H1 (cell line): ENCODE data around the gene SYMPK. TPM values are rescaled to one million over a fixed set of nuclear protein-coding genes. Genes with fewer than 3 reads are reported as not detected.

Experiments
- CTCF ChIA-PET: fragments of 300-600 bp; sonication (Branson Sonifier 250); formaldehyde crosslinking; loops from one replicate; lab custom pipeline; 2021; ENCODE audit not compliant: partially characterized antibody; lab: Charles Lee
- POLR2A ChIA-PET: fragments of 300-600 bp; sonication (Branson Sonifier 250); formaldehyde crosslinking; loops from one replicate; lab custom pipeline; 2021; ENCODE audit warnings: inconsistent platforms; ENCODE audit not compliant: partially characterized antibody; lab: Charles Lee
- DNase-seq, 2 experiments: peaks; one replicate each; pipeline versions ENCODE4 v3.0.0 to v3.0.0-alpha.2; 2010 to 2022; ENCODE audit warnings: low spot score in 2 of 2, low read depth in 1 of 2, mixed read lengths in 1 of 2
- FAIRE-seq: peaks from 2 replicates; lab custom pipeline; 2011; peaks lifted over from hg19 to GRCh38; lab: Jason Lieb, UNC
- H2AFZ ChIP-seq: 2 replicates; pipeline ENCODE4 v1.8.1; 2012; ENCODE audit warnings: low read length, inconsistent platforms
- H2AK5ac ChIP-seq: 2 replicates; pipeline ENCODE4 v1.6.1; 2013; ENCODE audit warnings: low read depth, low read length
- H2BK120ac ChIP-seq: replicated peaks from 2 replicates; pipeline ENCODE3; 2013; ENCODE audit warnings: low read depth, low read length, inconsistent platforms
- H2BK12ac ChIP-seq: 2 replicates; pipeline ENCODE4 v1.6.1; 2013; ENCODE audit warnings: low read depth, low read length
- H2BK15ac ChIP-seq: 2 replicates; pipeline ENCODE4 v1.6.1; 2013; ENCODE audit warnings: low read length
- H2BK20ac ChIP-seq: 2 replicates; pipeline ENCODE4 v1.6.1; 2013; ENCODE audit warnings: low read length
- H2BK5ac ChIP-seq: 2 replicates; pipeline ENCODE4 v1.6.1; 2013; ENCODE audit warnings: low read depth, low read length
- H3K14ac ChIP-seq: 2 replicates; pipeline ENCODE4 v1.6.1; 2013; ENCODE audit warnings: inconsistent platforms; ENCODE audit not compliant: insufficient read length
- H3K18ac ChIP-seq: 2 replicates; pipeline ENCODE4 v1.6.1; 2013; ENCODE audit warnings: low read length; ENCODE audit errors: extremely low read depth
- H3K23ac ChIP-seq: 2 replicates; pipeline ENCODE4 v1.6.1; 2013; ENCODE audit warnings: inconsistent platforms; ENCODE audit not compliant: insufficient read length
- H3K23me2 ChIP-seq: 2 replicates; pipeline ENCODE4 v1.6.1; 2013; ENCODE audit warnings: low read depth, low read length
- H3K27ac ChIP-seq: 2 replicates; pipeline ENCODE4 v1.6.1; 2011; ENCODE audit warnings: low read depth, low read length, inconsistent platforms
- H3K27me3 ChIP-seq, 4 experiments: replicated peaks in 1 of 4; 1 replicate in 1 of 4; 2 replicates in 3 of 4; pipeline versions ENCODE4 v1.6.1 to v1.8.1; 2011 to 2013; ENCODE audit warnings: low read length in 3 of 4, mild to moderate bottlenecking in 3 of 4, inconsistent platforms in 2 of 4, mixed read lengths in 2 of 4, moderate library complexity in 1 of 4; ENCODE audit not compliant: control insufficient read depth in 3 of 4, insufficient read depth in 3 of 4; ENCODE audit errors: extremely low read depth in 1 of 4
- H3K36me3 ChIP-seq, 4 experiments: 2 replicates each; pipeline versions ENCODE4 v1.6.1 to v1.8.1; 2011 to 2013; ENCODE audit warnings: mild to moderate bottlenecking in 4 of 4, low read length in 3 of 4, moderate library complexity in 2 of 4, control low read depth in 1 of 4, inconsistent platforms in 1 of 4; ENCODE audit not compliant: insufficient read depth in 4 of 4, control insufficient read depth in 2 of 4
- H3K4ac ChIP-seq: replicated peaks from 2 replicates; pipeline ENCODE3; 2013; ENCODE audit warnings: low read length, low read depth, mixed read lengths, inconsistent platforms; ENCODE audit not compliant: insufficient read length
- H3K4me1 ChIP-seq, 4 experiments: replicated peaks in 1 of 4; 1 replicate in 1 of 4; 2 replicates in 3 of 4; pipeline versions ENCODE4 v1.6.1 to v1.8.1; 2011 to 2013; ENCODE audit warnings: low read length in 3 of 4, inconsistent platforms in 2 of 4, mixed read lengths in 1 of 4; ENCODE audit not compliant: insufficient read depth in 4 of 4, control insufficient read depth in 3 of 4
- H3K4me2 ChIP-seq, 2 experiments: 2 replicates each; pipeline versions ENCODE4 v1.6.1 to v1.8.1; 2011 to 2013; ENCODE audit warnings: low read depth in 2 of 2, low read length in 2 of 2, control low read depth in 1 of 2, inconsistent platforms in 1 of 2, mild to moderate bottlenecking in 1 of 2; ENCODE audit not compliant: insufficient read depth in 1 of 2
- H3K4me3 ChIP-seq, 4 experiments: fragments of 200-600, 300-600 bp in 1 of 4; sonication (generic), shearing (Covaris generic), sonication (Bioruptor Twin) in 1 of 4; 2 replicates each; pipeline versions ENCODE4 v1.5.1 to v1.8.1; 2011 to 2016; ENCODE audit warnings: low read length in 4 of 4, low read depth in 3 of 4, control low read depth in 2 of 4, inconsistent platforms in 2 of 4, mild to moderate bottlenecking in 2 of 4, mixed read lengths in 1 of 4, moderate library complexity in 1 of 4; ENCODE audit not compliant: insufficient read depth in 2 of 4; ENCODE audit errors: extremely low read depth in 1 of 4
- H3K56ac ChIP-seq: replicated peaks from 2 replicates; pipeline ENCODE3; 2013; ENCODE audit warnings: low read depth, mild to moderate bottlenecking, mixed read lengths, low read length, inconsistent platforms; ENCODE audit not compliant: insufficient read length
- H3K79me1 ChIP-seq: 2 replicates; pipeline ENCODE4 v1.6.1; 2013; ENCODE audit warnings: low read depth, low read length, control low read depth
- H3K79me2 ChIP-seq, 2 experiments: 2 replicates each; pipeline versions ENCODE4 v1.6.1 to v1.8.1; 2012 to 2013; ENCODE audit warnings: low read length in 2 of 2, mild to moderate bottlenecking in 2 of 2, inconsistent platforms in 1 of 2; ENCODE audit not compliant: insufficient read depth in 2 of 2, control insufficient read depth in 1 of 2
- H3K9ac ChIP-seq, 4 experiments: replicated peaks in 1 of 4; 1 replicate in 1 of 4; 2 replicates in 3 of 4; pipeline versions ENCODE4 v1.6.1 to v1.8.1; 2011 to 2013; ENCODE audit warnings: low read depth in 3 of 4, low read length in 3 of 4, control low read depth in 2 of 4, mild to moderate bottlenecking in 2 of 4, moderate library complexity in 2 of 4, inconsistent platforms in 1 of 4; ENCODE audit errors: extremely low read depth in 1 of 4
- H3K9me3 ChIP-seq, 2 experiments: 2 replicates each; pipeline versions ENCODE4 v1.6.1 to v1.8.1; 2012 to 2013; ENCODE audit warnings: mild to moderate bottlenecking in 2 of 2, moderate library complexity in 2 of 2, control low read depth in 1 of 2, inconsistent platforms in 1 of 2, low read depth in 1 of 2, low read length in 1 of 2, mixed read lengths in 1 of 2; ENCODE audit not compliant: insufficient read depth in 2 of 2
- H4K20me1 ChIP-seq, 2 experiments: replicated peaks in 1 of 2; 2 replicates each; pipeline versions ENCODE3 to v1.8.1; 2011 to 2013; ENCODE audit warnings: inconsistent platforms in 2 of 2, low read length in 2 of 2, mild to moderate bottlenecking in 1 of 2; ENCODE audit not compliant: insufficient read depth in 2 of 2, control insufficient read depth in 1 of 2
- H4K5ac ChIP-seq: 2 replicates; pipeline ENCODE4 v1.6.1; 2013; ENCODE audit warnings: low read length, low read depth, mixed read lengths, inconsistent platforms; ENCODE audit not compliant: insufficient read length
- H4K8ac ChIP-seq: 2 replicates; pipeline ENCODE4 v1.8.0; 2013; ENCODE audit warnings: mild to moderate bottlenecking, moderate library complexity, low read length, inconsistent platforms; ENCODE audit not compliant: insufficient read depth; ENCODE audit errors: extremely low read depth
- H4K91ac ChIP-seq: replicated peaks from 2 replicates; pipeline ENCODE3; 2013; ENCODE audit warnings: low read length, mixed read lengths, inconsistent platforms; ENCODE audit not compliant: insufficient read length
- BACH1 ChIP-seq: IDR thresholded peaks from 2 replicates; pipeline ENCODE4 v1.6.1; 2012; ENCODE audit warnings: low read length, improper control_type of control experiment
- CREB1 ChIP-seq: IDR thresholded peaks from 2 replicates; pipeline ENCODE4 v1.6.1; 2012; ENCODE audit warnings: inconsistent platforms
- EGR1 ChIP-seq: IDR thresholded peaks from 2 replicates; pipeline ENCODE4 v1.6.1; 2011; ENCODE audit warnings: low read depth, low read length, borderline replicate concordance
- FOSL1 ChIP-seq: IDR thresholded peaks from 2 replicates; pipeline ENCODE4 v1.6.1; 2011; ENCODE audit warnings: mild to moderate bottlenecking, low read depth, low read length, moderate library complexity; ENCODE audit not compliant: insufficient read depth
- GABPA ChIP-seq: IDR thresholded peaks from 2 replicates; pipeline ENCODE4 v1.6.1; 2011; ENCODE audit warnings: mild to moderate bottlenecking, low read length, moderate library complexity, borderline replicate concordance; ENCODE audit not compliant: insufficient read depth
- NANOG ChIP-seq: IDR thresholded peaks from 2 replicates; pipeline ENCODE4 v1.6.1; 2011; ENCODE audit warnings: low read length, low read depth, mild to moderate bottlenecking, inconsistent platforms; ENCODE audit not compliant: insufficient read depth, poor library complexity, severe bottlenecking
- TAF7 ChIP-seq: optimal IDR thresholded peaks from 2 replicates; pipeline ENCODE3; 2011; ENCODE audit warnings: low read depth, mild to moderate bottlenecking, inconsistent platforms, low read length, moderate library complexity, borderline replicate concordance
- YY1 ChIP-seq: IDR thresholded peaks from 2 replicates; pipeline ENCODE4 v1.6.1; 2011; ENCODE audit warnings: low read depth, mild to moderate bottlenecking, low read length
- WGBS, 2 experiments: shearing (Covaris generic) in 1 of 2; methylation state at CpG; one replicate each; pipeline versions ENCODE4 v1.1.6 to v1.1.7; 2013 to 2015; ENCODE audit warnings: low lambda C conversion rate in 2 of 2, mixed read lengths in 2 of 2, inconsistent platforms in 1 of 2, low coverage in 1 of 2, missing lambda C conversion rate in 1 of 2; ENCODE audit not compliant: insufficient replicate concordance in 2 of 2, insufficient coverage in 1 of 2, insufficient read length in 1 of 2; ENCODE audit errors: extremely low coverage in 1 of 2, missing lambda C conversion rate in 1 of 2; 5-methylcytosine and 5-hydroxymethylcytosine counted together
- polyA plus RNA-seq, 7 experiments: library from polyadenylated mRNA; depleted of rRNA in 3 of 7; stranded (reverse) in 5 of 7; unstranded in 2 of 7; fragments of >200 nt in 5 of 7; fragments of 200-250 nt in 2 of 7; gene quantifications; 1 replicate in 5 of 7; 2 replicates in 1 of 7; 4 replicates in 1 of 7; pipeline versions ENCODE4 v1.2.1 to v1.2.3, GENCODE V29; 2011 to 2013; ENCODE audit warnings: missing spikeins in 2 of 7, mixed read lengths in 2 of 7
- total RNA-seq: library from RNA; stranded (reverse); fragmentation: NEBNext Ultra II Directional; extraction: Animal tissue kit (Norgen Biotek cat#: 25700); gene quantifications from 2 replicates; pipeline ENCODE4 v1.2.1, GENCODE V29; 2021

Gene SYMPK
- total and polyA plus RNA-seq, 2 of the 8 experiments (the other 6 are each of a cell fraction or from before 2014, with no cell fraction given), result 93.6 to 99.5 TPM

GRCh38 chr19:45784096-45784495 lies 78.9 kb downstream of the SYMPK start:
- 74% methylated on average over 3 of the region's 4 CpGs; no CpG with 5 or more reads in 1 of the 2 experiments for whole genome bisulfite sequencing, 2 experiments
- Histone ChIP-seq H2BK15ac (no peak overlapping the region), H2AK5ac (no peak overlapping the region), H3K4me1 (peaks cover 3 to 23% (median 14%) of the 10 kb centered on the region in 4 experiments), H3K79me1 (0 out of 2 replicates have a peak, but pooled peaks cover 4% of the 10 kb centered on the region), H3K4me2 (no peak overlapping the region), H3K27me3 (peaks cover 0 to 6% (median 0%) of the 10 kb centered on the region in 4 experiments; a peak in 1 of 7 replicates), H3K79me2 (no peaks in the 10 kb centered on the region), H3K9me3 (no peaks in the 10 kb centered on the region), H3K23me2 (peaks cover 2% of the 10 kb centered on the region; the same call in 1 of the 2 replicates), H3K18ac (no peak overlapping the region), H2AFZ (no peak overlapping the region), H2BK20ac (no peak overlapping the region), H2BK120ac (no peak overlapping the region), H3K27ac (no peak overlapping the region), H3K4ac (no peak overlapping the region), H3K23ac (no peak overlapping the region), H3K36me3 (peaks cover 4 to 23% (median 11%) of the 10 kb centered on the region in 4 experiments; a peak in 6 of 8 replicates), H3K14ac (no peak overlapping the region), H2BK5ac (no peak overlapping the region), H3K9ac (no peak overlapping the region), H3K56ac (no peak overlapping the region), H4K91ac (no peak overlapping the region), H4K20me1 (peaks cover 11 to 24% of the 10 kb centered on the region in 2 experiments), H2BK12ac (no peak overlapping the region), H4K8ac (no peak overlapping the region), H4K5ac (no peak overlapping the region), H3K4me3 (no peak overlapping the region)
- POLR2A ChIA-PET, result interaction anchor here (0.9 to 9.5 kb wide), 5 partner anchors 8 to 33 kb away, joined by 3 to 133 read pairs (median 4); partner anchors contain the start of genes DMWD and SIX5
- FAIRE-seq, result no peak
- CTCF ChIA-PET, result interaction anchor here (1.8 to 2.7 kb wide), 2 partner anchors 10 to 15 kb away, joined by 8 to 9 read pairs; no protein-coding TSS in a partner anchor
- DNase-seq, result no peak
- TF ChIP-seq YY1, result no peak
- no peak for TF ChIP-seq GABPA
- TF ChIP-seq CREB1, result no peak
- no peak for TF ChIP-seq EGR1
- TF ChIP-seq NANOG, result no peak
- TF ChIP-seq BACH1, result no peak
- no peak for TF ChIP-seq TAF7
- TF ChIP-seq FOSL1, result no peak
